ENCODE results near the gene GOLGA6D. TPM values are rescaled to one million over a fixed set of nuclear protein-coding genes. Genes with fewer than 3 reads are reported as not detected.

Gene GOLGA6D
- total and polyA plus RNA-seq, 2 of the 8 experiments (the other 6 are each of a cell fraction or from before 2014, with no cell fraction given), result 0.27 to 0.69 TPM

DNA sequence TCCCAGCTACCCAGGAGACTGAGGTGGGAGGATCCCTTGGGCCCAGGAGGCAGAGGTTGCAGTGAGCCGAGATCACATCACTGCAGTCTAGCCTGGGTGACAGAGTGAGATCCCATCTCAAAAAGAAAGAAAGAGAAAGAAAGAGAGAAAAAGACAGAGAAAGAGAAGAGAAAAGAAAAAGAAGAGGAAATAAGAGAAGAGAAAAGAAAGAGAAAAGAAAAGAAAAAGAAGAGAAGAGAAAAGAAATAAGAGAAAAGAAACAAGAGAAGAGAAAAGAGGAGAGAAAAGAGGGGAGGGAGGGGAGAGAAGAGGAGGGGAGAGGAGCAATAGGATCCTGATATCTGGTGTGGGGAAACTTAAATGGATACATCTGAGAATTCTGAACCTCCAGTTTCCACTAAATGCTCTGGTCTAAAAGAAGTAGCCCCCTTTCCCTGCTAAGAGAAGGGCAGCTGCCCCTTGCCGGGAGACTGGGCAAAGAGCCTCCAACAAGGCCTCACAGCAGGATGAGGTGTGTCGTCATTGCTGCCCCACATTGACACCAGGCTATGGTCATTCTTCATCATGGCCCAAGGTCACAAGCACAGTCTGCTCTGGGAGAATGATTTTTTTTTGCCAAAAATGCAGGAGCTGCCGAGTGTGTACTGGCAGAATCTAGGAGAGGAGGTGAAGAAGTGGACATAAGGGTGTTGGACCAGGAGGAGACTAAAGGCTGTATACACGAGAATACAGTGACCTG is 32.1 kb downstream of the GOLGA6D start:
- Histone ChIP-seq H3K14ac (ENCODE audit: insufficient read length) (no peak overlapping the region), H2BK15ac (ENCODE audit: low read length) (no peak overlapping the region), H3K9me3 (ENCODE audit: insufficient read depth in 2 of 2, low read depth in 1 of 2, low read length in 1 of 2) (no peaks in the 10 kb centered on the region), H2AFZ (ENCODE audit: low read length) (no peak overlapping the region), H3K27ac (ENCODE audit: low read depth, low read length) (no peak overlapping the region), H4K5ac (ENCODE audit: insufficient read length, low read depth, low read length) (no peak overlapping the region), H4K91ac (replicated peaks; ENCODE audit: insufficient read length, low read length) (no peak overlapping the region), H2BK5ac (ENCODE audit: low read depth, low read length) (no peak overlapping the region), H2BK20ac (ENCODE audit: low read length) (no peak overlapping the region), H3K4ac (replicated peaks; ENCODE audit: insufficient read length, low read depth, low read length) (no peak overlapping the region), H2AK5ac (ENCODE audit: low read depth, low read length) (no peak overlapping the region), H2BK12ac (ENCODE audit: low read depth, low read length) (no peak overlapping the region), H4K8ac (ENCODE audit: extremely low read depth, insufficient read depth, low read length) (no peak overlapping the region), H3K79me1 (ENCODE audit: low read depth, low read length) (no peaks in the 10 kb centered on the region), H3K4me1 (replicated peaks in 1 of 4; ENCODE audit: control insufficient read depth in 3 of 4, insufficient read depth in 4 of 4, low read length in 3 of 4) (no peaks in the 10 kb centered on the region), H3K4me2 (ENCODE audit: insufficient read depth in 1 of 2, low read depth in 2 of 2, low read length in 2 of 2) (no peak overlapping the region), H3K23ac (ENCODE audit: insufficient read length) (no peak overlapping the region), H3K4me3 (ENCODE audit: extremely low read depth in 1 of 4, insufficient read depth in 2 of 4, low read depth in 3 of 4, low read length in 4 of 4) (no peak overlapping the region), H3K18ac (ENCODE audit: extremely low read depth, low read length) (no peak overlapping the region), H3K36me3 (ENCODE audit: control insufficient read depth in 2 of 4, insufficient read depth in 4 of 4, low read length in 3 of 4) (no peaks in the 10 kb centered on the region), H3K23me2 (ENCODE audit: low read depth, low read length) (no peaks in the 10 kb centered on the region), H3K9ac (replicated peaks in 1 of 4; ENCODE audit: extremely low read depth in 1 of 4, low read depth in 3 of 4, low read length in 3 of 4) (no peak overlapping the region), H3K27me3 (replicated peaks in 1 of 4; ENCODE audit: control insufficient read depth in 3 of 4, extremely low read depth in 1 of 4, insufficient read depth in 3 of 4, low read length in 3 of 4) (no peaks in the 10 kb centered on the region), H4K20me1 (replicated peaks in 1 of 2; ENCODE audit: control insufficient read depth in 1 of 2, insufficient read depth in 2 of 2, low read length in 2 of 2) (no peaks in the 10 kb centered on the region), H3K56ac (replicated peaks; ENCODE audit: insufficient read length, low read depth, low read length) (no peak overlapping the region), H3K79me2 (ENCODE audit: control insufficient read depth in 1 of 2, insufficient read depth in 2 of 2, low read length in 2 of 2) (no peaks in the 10 kb centered on the region), H2BK120ac (replicated peaks; ENCODE audit: low read depth, low read length) (no peak overlapping the region)
- ChIA-PET CTCF (ENCODE audit: partially characterized antibody) (interaction anchor here (0.7 kb wide), 1 partner anchor 64 kb away, joined by 3 read pairs; no protein-coding TSS in a partner anchor), POLR2A (ENCODE audit: partially characterized antibody) (no interaction called here)
- WGBS, 2 experiments (ENCODE audit: extremely low coverage in 1 of 2, insufficient coverage in 1 of 2, insufficient read length in 1 of 2, insufficient replicate concordance in 2 of 2, low coverage in 1 of 2, low lambda C conversion rate in 2 of 2, missing lambda C conversion rate in 1 of 2), result 94% methylated on average over 5 of the region's 5 CpGs; no CpG with 5 or more reads in 1 of the 2 experiments
- no peak for FAIRE-seq
- no peak for DNase-seq (ENCODE audit: low read depth in 1 of 2, low spot score in 2 of 2)
- TF ChIP-seq SAP30 (IDR thresholded peaks at IDR 0.05; ENCODE audit: insufficient read depth, insufficient replicate concordance, low read length), result no peak
- TF ChIP-seq CBX8 (IDR thresholded peaks at IDR 0.05; ENCODE audit: borderline replicate concordance, low read depth, low read length), result no peak
- TF ChIP-seq SIX5 (IDR thresholded peaks at IDR 0.05; ENCODE audit: low read depth, low read length), result no peak
- TF ChIP-seq SRF (IDR thresholded peaks at IDR 0.05; ENCODE audit: low read depth, low read length), result no peak
- no peak for TF ChIP-seq TAF1 (IDR thresholded peaks at IDR 0.05; ENCODE audit: low read depth, low read length)
- TF ChIP-seq HDAC6 (IDR thresholded peaks at IDR 0.05; ENCODE audit: low read depth, low read length), result no peak

All from H1 (cell line).